ENCODE measurements around the gene MED16. TPM values are rescaled to one million over a fixed set of nuclear protein-coding genes. Genes with fewer than 3 reads are reported as not detected.

MED16 gene
- total and polyA plus RNA-seq, 2 of the 13 experiments (the other 11 are each of a cell fraction or from before 2014, with no cell fraction given): 13.3 to 14.8 TPM

DNA sequence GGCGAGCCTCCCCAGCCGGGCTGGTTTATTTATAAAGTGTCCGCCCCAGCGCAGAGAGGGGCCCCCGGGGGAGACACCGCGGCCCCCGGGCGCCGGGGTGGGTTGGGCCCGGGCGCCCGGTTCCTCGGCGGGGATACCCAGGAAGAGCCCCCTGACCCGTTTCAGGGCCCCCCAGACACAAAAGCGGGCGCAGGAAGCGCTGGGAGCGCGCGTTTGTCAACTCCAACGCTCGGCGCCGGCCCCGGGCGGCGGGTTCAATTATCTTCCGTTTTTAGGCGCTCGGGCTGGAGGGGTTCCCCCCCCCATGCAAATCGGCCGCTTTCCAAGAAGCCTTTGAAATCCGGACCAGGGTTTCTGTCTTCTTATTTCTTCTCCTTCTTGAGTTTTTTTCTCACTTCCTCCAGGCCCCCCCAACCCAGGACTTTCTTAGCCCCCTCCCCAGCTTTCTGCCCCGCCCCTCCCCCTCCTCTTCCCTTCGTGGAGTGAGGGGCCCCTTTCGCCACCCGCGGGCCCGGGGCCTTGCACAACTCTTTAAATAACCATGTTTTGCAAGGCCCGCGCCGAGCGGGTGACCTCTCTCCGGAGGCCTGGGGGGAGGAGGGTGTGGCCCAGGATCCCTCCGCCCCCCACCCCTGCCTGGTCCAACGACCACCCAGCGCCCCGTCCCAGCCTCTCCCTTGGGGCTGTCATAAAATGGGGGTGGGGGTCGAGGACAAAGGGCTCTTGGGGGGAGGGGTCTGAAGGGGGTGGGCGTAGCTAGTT lies 33.8 kb upstream of the MED16 start (continued):
- TF ChIP-seq, protein P1, sequence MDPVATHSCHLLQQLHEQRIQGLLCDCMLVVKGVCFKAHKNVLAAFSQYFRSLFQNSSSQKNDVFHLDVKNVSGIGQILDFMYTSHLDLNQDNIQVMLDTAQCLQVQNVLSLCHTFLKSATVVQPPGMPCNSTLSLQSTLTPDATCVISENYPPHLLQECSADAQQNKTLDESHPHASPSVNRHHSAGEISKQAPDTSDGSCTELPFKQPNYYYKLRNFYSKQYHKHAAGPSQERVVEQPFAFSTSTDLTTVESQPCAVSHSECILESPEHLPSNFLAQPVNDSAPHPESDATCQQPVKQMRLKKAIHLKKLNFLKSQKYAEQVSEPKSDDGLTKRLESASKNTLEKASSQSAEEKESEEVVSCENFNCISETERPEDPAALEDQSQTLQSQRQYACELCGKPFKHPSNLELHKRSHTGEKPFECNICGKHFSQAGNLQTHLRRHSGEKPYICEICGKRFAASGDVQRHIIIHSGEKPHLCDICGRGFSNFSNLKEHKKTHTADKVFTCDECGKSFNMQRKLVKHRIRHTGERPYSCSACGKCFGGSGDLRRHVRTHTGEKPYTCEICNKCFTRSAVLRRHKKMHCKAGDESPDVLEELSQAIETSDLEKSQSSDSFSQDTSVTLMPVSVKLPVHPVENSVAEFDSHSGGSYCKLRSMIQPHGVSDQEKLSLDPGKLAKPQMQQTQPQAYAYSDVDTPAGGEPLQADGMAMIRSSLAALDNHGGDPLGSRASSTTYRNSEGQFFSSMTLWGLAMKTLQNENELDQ (CRISPR knock-in tag; IDR thresholded peaks at IDR 0.05; ENCODE audit: borderline replicate concordance): no peak
- TF ChIP-seq, protein P2, sequence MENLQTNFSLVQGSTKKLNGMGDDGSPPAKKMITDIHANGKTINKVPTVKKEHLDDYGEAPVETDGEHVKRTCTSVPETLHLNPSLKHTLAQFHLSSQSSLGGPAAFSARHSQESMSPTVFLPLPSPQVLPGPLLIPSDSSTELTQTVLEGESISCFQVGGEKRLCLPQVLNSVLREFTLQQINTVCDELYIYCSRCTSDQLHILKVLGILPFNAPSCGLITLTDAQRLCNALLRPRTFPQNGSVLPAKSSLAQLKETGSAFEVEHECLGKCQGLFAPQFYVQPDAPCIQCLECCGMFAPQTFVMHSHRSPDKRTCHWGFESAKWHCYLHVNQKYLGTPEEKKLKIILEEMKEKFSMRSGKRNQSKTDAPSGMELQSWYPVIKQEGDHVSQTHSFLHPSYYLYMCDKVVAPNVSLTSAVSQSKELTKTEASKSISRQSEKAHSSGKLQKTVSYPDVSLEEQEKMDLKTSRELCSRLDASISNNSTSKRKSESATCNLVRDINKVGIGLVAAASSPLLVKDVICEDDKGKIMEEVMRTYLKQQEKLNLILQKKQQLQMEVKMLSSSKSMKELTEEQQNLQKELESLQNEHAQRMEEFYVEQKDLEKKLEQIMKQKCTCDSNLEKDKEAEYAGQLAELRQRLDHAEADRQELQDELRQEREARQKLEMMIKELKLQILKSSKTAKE (CRISPR knock-in tag; IDR thresholded peaks at IDR 0.05; ENCODE audit: borderline replicate concordance): no peak; the same call in 1 of the 2 replicates
- TF ChIP-seq PHF21A (CRISPR knock-in tag; IDR thresholded peaks at IDR 0.05) (peak; percentile 67), ZC3H13 (CRISPR knock-in tag; IDR thresholded peaks at IDR 0.05) (no peak), MTA1 (CRISPR knock-in tag; IDR thresholded peaks at IDR 0.05; ENCODE audit: borderline replicate concordance) (peak; percentile 61; the same call in 1 of the 2 replicates), ZBTB38 (CRISPR knock-in tag; IDR thresholded peaks at IDR 0.05) (no peak), U2AF2 (IDR thresholded peaks at IDR 0.05; ENCODE audit: low read depth, low read length) (no peak), TAF15 (IDR thresholded peaks at IDR 0.05; ENCODE audit: low read depth, low read length, poor library complexity, severe bottlenecking) (no peak), RBFOX2 (IDR thresholded peaks at IDR 0.05; ENCODE audit: low read depth, low read length) (peak; percentile 90), IKZF1 (IDR thresholded peaks at IDR 0.05) (no peak), SOX6 (IDR thresholded peaks at IDR 0.05) (no peak), SOX6 (CRISPR knock-in tag; IDR thresholded peaks at IDR 0.05) (peak; percentile 34; the same call in 1 of the 2 replicates), RNF2 (conservative IDR thresholded peaks at IDR 0.05; ENCODE audit: low read depth) (no peak), MTF2 (CRISPR knock-in tag; IDR thresholded peaks at IDR 0.05; ENCODE audit: borderline replicate concordance) (no peak), SIN3B (IDR thresholded peaks at IDR 0.05; ENCODE audit: low read length) (no peak)
- TF ChIP-seq, protein P3, sequence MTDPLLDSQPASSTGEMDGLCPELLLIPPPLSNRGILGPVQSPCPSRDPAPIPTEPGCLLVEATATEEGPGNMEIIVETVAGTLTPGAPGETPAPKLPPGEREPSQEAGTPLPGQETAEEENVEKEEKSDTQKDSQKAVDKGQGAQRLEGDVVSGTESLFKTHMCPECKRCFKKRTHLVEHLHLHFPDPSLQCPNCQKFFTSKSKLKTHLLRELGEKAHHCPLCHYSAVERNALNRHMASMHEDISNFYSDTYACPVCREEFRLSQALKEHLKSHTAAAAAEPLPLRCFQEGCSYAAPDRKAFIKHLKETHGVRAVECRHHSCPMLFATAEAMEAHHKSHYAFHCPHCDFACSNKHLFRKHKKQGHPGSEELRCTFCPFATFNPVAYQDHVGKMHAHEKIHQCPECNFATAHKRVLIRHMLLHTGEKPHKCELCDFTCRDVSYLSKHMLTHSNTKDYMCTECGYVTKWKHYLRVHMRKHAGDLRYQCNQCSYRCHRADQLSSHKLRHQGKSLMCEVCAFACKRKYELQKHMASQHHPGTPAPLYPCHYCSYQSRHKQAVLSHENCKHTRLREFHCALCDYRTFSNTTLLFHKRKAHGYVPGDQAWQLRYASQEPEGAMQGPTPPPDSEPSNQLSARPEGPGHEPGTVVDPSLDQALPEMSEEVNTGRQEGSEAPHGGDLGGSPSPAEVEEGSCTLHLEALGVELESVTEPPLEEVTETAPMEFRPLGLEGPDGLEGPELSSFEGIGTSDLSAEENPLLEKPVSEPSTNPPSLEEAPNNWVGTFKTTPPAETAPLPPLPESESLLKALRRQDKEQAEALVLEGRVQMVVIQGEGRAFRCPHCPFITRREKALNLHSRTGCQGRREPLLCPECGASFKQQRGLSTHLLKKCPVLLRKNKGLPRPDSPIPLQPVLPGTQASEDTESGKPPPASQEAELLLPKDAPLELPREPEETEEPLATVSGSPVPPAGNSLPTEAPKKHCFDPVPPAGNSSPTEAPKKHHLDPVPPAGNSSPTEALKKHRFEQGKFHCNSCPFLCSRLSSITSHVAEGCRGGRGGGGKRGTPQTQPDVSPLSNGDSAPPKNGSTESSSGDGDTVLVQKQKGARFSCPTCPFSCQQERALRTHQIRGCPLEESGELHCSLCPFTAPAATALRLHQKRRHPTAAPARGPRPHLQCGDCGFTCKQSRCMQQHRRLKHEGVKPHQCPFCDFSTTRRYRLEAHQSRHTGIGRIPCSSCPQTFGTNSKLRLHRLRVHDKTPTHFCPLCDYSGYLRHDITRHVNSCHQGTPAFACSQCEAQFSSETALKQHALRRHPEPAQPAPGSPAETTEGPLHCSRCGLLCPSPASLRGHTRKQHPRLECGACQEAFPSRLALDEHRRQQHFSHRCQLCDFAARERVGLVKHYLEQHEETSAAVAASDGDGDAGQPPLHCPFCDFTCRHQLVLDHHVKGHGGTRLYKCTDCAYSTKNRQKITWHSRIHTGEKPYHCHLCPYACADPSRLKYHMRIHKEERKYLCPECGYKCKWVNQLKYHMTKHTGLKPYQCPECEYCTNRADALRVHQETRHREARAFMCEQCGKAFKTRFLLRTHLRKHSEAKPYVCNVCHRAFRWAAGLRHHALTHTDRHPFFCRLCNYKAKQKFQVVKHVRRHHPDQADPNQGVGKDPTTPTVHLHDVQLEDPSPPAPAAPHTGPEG (CRISPR knock-in tag; IDR thresholded peaks at IDR 0.05): no peak
